Globus pallidus (tissue), 1 donor: ENCODE measurements around the gene SYDE1.
"Not testable (repeated sequence)": the region's sequence is repeated elsewhere in the genome, so short reads cannot be mapped to it uniquely, and the experiment has no call there.

Experiments
- DNase-seq: peaks from one replicate; pipeline ENCODE4 v3.0.0-alpha.2; 2015; ENCODE audit warnings: low spot score

SYDE1 gene, protein sequence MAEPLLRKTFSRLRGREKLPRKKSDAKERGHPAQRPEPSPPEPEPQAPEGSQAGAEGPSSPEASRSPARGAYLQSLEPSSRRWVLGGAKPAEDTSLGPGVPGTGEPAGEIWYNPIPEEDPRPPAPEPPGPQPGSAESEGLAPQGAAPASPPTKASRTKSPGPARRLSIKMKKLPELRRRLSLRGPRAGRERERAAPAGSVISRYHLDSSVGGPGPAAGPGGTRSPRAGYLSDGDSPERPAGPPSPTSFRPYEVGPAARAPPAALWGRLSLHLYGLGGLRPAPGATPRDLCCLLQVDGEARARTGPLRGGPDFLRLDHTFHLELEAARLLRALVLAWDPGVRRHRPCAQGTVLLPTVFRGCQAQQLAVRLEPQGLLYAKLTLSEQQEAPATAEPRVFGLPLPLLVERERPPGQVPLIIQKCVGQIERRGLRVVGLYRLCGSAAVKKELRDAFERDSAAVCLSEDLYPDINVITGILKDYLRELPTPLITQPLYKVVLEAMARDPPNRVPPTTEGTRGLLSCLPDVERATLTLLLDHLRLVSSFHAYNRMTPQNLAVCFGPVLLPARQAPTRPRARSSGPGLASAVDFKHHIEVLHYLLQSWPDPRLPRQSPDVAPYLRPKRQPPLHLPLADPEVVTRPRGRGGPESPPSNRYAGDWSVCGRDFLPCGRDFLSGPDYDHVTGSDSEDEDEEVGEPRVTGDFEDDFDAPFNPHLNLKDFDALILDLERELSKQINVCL

DNA sequence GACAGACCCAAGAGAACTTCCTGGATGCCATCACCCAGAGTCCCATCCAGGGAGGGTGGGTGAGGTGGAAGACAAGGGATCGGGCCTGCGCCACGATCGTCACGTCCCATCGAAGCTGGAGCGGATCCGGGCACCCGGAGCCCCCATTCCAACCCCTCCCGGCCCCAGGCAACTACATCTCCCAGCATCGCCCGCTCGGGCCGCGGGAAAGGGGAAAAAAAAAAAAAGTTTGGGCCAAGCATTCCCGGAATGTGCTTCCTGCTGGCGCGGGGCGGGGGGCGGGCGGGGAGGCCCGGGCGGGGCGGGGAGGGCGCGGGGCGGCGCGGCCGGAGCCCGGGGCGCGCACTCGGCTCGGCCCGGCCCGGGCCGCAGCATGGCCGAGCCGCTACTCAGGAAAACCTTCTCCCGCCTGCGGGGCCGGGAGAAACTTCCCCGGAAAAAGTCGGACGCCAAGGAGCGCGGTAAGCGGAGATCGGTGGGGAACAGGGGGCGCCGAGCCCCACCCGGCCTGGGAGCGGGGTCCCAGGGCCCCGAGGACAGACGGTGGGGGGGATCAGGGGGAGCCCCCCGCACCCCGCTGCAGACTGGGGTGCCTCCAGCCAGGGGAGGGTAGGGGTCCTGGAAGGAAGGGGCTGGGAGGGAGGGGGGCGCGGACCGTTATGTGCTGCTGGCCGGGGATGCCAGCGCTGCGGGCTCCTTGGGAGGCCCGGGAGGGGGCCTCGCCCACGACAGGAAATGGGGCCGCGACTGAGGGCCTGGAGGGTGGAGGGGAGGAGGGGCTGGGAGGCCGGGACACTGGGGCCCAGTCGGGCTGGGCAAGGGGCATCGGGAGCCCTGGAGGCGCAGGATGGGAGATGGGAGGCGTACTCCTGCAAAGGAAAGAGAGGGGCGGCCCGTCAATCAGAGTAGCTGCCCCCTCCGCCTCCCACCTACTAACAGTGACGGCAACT, at the start of gene SYDE1:
SYDE1 (plus strand) TSS at position 341 of the 950 bp plus-strand sequence; CDS start at position 374, 33 bp downstream.
- DNase-seq, result no peak

DNA sequence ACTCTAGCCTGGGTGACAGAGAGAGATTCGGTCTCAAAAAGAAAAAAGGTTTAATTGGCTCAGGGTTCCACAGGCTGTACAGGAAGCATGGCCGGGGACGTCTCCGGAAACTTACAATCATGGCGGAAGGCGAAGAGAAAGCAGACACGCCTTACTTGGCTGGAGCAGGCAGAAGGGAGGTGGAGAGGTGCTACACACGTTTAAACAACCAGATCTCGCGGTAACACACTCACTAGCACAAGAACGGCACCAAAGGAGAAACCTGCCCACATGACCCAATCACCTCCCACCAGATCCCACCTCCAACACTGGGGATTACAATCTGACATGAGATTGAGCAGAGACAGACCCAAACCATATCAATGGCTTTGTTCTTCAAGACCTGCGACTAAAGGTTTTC, 45.2 kb upstream of the SYDE1 start:
- no peak for DNase-seq

DNA sequence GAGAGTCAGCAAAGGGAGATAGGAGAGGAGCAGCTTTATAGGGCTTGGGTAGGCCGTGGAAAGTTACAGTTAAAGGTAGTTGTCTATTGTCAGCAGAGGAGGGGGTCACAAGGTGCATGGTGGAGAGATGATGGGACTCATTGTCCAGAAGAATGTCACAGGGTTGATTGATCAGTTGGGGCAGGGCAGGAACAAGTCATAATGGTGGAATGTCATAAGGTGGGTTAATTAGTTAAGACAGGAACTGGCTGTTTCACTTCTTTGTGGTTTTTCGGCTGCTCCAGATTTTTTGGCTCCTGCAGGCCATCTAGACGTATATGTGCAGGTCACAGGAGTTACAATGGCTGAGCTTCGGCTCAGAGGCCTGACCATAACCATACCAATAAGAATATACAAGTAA, 36.8 kb upstream of the SYDE1 start:
- not testable (repeated sequence) for DNase-seq

DNA sequence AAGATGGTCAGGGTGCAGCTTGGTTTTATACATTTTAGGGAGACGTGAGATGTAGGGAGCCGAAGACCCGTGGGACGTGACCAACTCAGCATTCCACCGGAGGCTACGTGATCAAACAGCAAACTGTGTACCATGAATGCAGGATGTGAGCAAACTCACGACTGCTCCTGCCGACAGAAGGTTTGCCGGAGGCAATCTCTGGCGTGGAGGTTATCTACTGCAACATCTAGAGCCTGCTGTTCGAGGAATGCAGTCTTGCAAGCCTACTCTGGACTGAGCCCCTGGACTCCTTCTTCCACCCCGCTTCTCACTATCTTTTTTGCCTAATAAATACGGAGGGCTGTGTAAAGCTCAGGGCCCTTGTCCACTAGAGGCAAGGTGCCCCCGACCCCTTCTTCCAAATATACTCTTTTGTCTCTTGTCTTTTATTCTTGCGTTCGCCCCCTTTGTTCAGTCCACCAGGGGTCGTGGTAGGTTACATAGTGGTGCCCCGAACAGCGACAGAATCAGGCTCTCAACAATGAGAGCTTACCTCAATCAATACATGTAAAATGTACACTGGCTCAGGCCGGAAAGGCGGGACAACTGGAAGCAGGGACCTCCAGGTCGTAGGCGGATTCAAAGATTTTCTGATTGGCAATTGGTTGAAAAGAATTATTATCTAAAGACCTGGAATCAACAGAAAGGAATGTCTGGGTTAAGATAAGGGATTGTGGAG, 34.1 kb upstream of the SYDE1 start:
- DNase-seq, result no peak

DNA sequence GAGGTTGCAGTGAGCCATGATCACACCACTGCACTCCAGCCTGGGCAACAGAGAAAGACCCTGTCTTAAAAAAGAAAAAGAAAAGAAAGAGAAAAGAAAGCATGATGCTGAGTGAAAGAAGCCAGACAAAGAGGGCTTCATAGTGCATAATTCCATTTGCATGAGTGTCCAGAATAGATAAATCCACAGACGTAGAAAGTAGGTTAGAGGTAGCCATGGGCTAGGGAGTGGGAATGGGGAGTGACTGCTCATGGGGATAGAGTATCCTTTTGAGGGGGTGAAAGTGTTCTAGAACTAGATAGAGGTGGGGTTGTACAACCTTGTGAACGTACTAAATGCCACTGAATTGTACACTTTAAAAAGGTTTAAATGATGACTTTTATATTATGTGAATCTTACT, 32.8 kb upstream of the SYDE1 start:
- no peak for DNase-seq

DNA sequence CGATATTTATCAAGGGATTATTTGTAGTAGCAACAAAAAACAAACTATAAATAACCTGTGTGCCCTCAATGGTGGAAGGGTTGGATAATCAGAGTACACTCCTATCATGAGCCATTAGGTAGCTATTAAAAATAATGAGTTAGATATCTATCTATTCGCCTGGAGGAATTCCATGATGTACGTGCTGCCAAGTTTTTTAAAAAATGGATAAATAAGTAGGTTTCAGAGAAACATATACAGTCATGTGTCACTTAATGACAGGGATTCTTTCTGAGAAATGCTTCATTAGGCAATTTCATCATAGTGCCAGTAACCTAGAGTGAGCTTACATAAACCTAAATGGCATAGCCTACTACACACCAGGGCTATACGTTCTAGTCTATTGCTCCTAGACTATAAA, 31.4 kb upstream of the SYDE1 start:
- no peak for DNase-seq

DNA sequence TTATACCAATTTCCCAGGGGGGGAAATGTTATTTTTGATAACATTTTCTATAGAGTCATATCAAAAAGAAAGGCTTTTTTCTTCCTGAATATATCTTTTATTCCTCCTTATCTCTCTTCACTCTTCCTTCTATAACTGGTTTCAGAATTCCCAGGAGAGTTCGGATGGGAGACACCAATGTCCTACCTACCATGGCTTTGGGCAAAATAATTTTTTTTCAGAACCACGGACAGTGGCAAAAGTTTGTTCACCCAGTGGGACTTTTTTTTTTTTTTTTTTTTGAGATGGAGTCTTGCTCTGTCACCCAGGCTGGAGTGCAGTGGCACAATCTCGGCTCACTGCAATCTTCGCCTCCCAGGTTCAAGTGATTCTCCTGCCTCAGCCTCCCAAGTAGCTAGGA, 27.2 kb upstream of the SYDE1 start:
- not testable (repeated sequence) for DNase-seq

DNA sequence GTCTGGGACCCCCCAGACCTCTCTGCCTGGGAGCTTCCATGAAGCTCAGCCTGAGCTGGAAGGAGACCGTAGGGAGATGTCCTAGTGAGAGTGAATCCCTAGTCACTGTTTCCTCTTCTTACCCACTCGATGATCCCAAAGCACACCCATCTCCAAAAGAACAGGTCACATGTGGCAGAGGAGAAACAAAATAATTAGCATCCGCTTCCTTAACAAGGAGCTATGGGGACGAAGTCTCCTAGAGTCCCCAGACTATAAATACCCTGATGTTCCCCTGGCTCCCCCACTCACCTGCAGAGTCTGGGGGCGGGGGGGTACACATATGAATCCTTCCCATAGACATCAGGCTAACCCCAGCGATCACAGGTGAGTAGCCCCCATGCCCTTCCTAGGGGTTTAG, 25.3 kb upstream of the SYDE1 start, which contains the start of gene OR1I1:
OR1I1 (plus strand) TSS at position 301 of the 400 bp plus-strand sequence. CDS start 4,855 bp downstream, outside the sequence.
- DNase-seq, result no peak

DNA sequence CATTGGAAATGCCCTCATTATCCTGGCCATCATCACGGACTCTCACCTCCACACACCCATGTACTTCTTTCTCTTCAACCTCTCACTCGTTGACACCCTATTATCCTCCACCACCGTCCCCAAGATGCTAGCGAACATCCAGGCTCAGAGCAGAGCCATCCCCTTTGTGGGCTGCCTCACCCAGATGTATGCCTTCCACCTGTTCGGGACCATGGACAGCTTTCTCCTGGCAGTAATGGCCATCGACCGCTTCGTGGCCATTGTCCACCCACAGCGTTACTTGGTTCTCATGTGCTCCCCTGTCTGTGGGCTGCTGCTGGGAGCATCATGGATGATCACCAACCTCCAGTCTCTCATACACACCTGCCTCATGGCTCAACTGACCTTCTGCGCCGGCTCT, 20.0 kb upstream of the SYDE1 start:
- no peak for DNase-seq

DNA sequence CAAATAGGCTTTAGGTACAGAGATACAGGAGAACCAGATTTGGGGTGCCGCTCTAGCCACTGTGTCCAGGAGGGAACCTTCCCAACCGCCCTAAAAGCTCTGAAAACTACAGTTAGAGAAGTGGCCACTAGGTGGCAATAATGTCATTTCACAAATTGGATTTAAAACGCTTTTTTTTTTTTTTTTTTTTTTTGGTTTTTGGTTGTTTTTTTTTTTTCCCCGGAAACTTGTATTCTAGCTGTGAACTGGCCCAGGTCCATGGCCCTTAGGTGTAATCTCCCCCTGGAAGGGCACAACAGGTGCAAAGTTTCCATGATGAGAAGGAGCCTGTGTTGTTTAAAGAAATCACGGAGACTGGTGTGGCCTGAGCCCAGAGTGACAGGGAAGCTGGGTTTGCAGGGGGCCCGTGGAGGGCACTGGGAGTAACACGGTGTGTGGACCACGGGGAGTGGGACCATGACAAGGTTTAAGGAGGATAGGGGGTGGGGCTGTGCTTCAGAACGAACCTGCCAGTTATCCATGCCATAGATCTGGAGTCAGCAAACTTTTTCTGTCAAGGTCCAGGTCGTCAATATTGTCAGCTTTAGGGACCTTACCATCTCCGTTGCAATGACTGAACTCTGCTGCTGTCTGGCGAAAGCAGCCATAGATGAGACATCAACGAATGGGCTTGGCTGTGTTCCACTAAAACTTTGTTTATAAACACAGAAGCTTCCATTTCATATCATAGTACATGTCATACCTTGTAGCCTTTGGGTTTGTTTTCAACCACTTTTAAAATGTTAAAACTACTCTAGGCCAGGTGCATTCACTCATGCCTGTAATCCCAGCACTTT, 15.1 kb upstream of the SYDE1 start:
- DNase-seq, result peak; percentile 36

DNA sequence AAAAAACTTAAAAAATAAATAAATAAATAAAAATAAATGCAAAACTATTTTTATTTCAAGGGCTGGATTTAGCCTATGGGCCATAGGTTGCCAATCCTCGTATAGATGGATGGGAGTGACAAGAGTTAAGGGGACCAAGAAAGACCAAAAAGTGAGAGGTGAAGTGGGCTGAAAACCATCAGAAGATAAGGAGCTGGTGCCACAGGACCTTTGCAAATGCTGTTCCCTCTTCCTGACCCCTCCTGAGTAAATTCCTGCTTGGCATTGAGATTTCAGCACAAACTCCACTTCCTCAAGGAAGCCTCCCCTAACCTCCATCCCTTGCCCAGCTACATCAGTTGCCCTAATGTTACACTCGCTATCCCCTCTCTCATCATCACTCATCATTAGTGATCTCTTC, 14.2 kb upstream of the SYDE1 start:
- no peak for DNase-seq

DNA sequence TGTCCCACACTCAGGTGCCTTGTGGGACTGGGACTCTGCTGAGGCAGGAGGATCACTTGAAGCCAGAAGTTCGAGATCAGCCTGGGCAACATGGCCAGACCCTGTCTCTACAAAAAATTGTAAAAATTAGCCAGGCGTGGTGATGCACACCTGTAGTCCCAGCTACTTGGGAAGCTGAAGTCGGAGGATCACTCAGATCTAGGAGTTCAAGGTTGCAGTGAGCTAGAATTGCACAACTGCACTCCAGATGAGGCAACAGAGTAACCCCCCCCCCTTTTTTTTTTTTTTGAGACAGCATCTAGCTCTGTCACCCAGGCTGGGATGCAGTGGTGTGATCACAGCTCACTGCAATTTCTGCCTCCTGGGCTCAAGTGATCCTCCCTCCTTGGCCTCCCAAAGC, 11.0 kb upstream of the SYDE1 start:
- DNase-seq, result no peak

DNA sequence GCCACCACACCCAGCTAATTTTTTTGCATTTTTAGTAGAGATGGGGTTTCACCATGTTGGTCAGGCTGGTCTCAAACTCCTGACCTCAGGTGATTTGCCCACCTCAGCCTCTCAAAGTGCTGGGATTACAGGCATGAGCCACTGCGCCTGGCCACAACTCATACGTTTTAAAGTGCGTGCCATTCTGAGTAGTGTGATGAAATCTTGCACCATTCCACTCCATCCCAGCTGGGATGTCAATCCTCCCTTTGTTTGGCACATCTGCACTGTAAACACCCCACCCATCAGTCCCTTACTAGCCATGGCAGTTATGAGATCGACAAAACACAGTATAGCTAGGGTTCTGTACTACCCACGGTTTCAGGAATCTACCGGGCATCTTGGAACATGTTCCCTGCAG, 9.2 kb upstream of the SYDE1 start:
- DNase-seq, result not testable (repeated sequence)

DNA sequence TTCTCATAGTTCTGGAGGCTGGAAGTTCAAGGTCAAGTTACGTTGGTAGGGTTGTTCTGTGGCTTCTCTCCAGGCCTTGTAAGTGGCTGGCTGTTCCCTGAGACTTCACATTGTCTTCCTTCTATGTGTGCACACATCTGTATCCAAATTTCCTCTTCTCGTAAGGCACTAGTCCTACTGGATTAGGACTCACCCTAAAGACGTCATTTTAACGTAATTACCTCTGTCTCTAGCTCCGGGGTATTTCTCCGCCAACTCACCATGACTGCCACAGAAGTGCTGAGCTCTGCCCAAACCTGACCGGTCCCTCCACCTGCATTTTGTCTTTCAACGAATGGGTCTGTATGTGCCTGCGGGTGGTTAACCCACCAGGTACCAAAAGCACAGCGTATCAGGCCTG, 8.7 kb upstream of the SYDE1 start:
- DNase-seq, result no peak

DNA sequence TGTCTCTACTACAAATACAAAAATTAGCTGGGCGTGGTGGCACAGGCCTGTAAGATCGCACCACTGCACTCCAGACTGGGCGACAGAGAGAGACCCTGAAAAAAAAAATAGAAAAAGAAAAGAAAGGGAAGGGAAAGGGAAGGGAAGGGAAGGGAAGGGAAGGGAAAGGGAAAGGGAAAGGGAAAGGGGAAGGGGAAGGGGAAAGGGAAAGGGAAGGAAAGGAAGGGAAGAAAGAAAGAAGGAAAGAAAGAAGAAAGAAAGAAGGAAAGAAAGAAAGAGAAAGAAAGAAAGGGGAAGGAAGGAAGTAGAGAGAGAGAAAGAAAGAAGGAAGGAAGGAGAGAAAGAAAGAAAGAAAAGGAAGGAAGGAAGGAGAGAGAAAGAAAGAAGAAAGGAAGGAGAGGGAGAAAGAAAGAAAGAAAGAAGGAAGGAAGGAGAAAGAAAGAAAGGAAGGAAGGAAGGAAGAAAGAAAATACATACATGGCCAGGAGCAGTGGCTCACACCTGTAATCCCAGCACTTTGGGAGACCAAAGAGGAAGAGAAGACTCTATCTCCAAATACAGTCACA, 8.1 kb upstream of the SYDE1 start:
- no peak for DNase-seq

DNA sequence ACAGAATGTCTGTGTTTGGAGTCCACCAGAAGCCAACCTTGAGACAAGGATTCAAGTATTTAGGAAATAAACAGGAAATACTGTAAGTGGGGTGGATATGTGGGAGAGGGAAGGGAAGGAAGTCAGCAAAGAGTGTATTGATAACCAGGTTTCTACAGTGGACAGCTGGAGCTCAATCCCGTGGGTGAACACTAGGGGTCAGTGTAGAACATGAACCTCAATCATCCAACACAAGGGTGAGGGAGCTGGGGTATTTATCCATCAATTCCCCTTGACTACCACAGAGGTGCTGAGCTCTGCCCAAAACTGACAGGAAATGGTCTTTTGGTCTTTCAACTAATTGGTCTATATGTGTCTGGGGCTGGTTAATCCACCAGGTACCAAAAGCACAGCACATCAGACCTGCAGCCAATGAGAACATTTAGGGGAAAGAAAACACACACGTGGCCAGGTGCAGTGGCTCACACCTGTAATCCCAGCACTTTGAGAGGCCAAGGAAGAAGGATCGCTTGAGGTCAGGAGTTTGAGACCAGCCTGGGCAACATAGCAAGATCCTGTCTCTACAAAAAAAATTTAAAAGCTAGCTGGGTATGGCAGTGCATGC, 5.6 kb upstream of the SYDE1 start:
- DNase-seq, result no peak

DNA sequence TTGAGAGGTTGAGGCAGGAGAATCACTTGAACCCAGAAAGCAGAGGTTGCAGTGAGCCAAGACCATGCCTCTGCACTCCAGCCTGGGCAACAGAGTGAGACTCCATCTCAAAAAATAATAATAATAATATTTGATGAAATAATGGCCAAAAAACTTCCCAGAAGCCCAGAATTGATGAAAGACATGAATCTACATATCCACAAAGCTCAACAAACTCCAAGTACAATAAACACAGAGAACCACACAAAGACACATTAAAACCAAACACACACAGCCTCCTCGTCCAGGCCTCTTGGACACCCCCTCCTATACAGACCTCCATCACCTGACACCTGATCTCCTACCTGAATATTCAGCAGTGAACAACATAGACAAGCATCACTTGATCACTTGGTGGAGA, 3.2 kb upstream of the SYDE1 start:
- DNase-seq, result no peak

DNA sequence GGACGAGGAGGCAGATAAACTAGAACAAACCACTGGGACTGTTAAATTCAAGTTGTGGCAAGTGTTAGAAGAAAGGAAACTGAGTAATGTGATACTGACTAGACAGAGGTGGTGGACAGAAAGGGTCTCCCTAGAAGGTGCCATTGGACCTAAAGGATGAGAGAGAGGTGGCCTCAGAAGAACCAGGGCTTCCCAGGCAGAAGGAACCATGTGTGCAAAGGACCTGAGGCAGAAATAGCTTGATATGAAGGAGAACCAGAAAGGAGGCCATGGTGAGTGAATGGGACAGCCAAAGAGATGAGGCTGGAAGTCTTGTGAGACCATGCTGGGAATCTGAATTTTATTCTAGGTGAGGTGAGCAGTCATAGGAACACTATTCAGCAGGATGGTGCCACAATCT, 2.8 kb upstream of the SYDE1 start:
- DNase-seq, result no peak

DNA sequence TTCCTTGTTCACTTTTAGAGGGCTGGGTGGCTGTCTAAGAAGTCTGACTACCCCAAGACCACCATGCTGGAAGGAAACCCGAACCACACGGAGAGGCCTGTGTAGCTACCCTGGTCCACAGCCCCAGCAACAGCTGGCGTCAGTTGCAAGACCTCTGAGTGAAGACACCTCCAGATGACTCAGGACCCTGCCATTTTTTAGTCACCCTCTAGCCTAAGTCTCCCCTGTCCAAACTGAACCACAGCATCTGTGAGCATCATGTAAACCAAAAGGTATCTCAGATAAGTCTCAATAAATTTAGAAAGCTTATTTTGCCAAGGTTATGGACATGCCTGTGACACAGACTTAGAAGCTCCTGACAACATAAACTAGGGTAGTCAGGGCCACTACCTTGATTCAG, 2.2 kb upstream of the SYDE1 start:
- no peak for DNase-seq
